ENCODE measurements around the gene DNTT. TPM values are rescaled to one million over a fixed set of nuclear protein-coding genes. Genes with fewer than 3 reads are reported as not detected.

The DNTT gene
- total RNA-seq, 1 experiment from 2014 or later = not detected

DNA sequence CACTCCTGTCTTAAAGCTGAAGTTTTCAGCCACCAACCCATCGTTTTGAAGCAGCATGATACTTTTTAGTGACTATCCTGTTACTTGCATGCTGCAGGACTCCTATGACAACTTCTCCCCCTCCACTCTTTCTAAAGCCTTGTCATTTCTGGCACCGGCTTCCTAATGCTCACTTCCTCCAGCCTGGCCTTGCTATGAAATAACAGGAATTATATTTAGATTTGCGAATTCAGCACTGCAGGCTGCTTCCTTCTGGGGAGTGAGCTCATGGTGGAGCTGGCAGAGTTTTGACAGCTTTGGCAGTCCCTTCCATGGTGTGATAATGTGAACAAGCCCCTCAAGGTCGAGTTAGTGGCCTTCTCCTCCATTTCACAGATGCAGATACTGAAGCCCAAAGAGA, 46.3 kb upstream of the DNTT start:
- H3K27me3 ChIP-seq (replicated peaks; ENCODE audit: control insufficient read depth, insufficient read depth, low read length) = no peaks in the 10 kb centered on the region
- no peaks in the 10 kb centered on the region for H3K9me3 Mint-ChIP-seq (ENCODE audit: unreplicated experiment)
- TF ChIP-seq, protein P1, sequence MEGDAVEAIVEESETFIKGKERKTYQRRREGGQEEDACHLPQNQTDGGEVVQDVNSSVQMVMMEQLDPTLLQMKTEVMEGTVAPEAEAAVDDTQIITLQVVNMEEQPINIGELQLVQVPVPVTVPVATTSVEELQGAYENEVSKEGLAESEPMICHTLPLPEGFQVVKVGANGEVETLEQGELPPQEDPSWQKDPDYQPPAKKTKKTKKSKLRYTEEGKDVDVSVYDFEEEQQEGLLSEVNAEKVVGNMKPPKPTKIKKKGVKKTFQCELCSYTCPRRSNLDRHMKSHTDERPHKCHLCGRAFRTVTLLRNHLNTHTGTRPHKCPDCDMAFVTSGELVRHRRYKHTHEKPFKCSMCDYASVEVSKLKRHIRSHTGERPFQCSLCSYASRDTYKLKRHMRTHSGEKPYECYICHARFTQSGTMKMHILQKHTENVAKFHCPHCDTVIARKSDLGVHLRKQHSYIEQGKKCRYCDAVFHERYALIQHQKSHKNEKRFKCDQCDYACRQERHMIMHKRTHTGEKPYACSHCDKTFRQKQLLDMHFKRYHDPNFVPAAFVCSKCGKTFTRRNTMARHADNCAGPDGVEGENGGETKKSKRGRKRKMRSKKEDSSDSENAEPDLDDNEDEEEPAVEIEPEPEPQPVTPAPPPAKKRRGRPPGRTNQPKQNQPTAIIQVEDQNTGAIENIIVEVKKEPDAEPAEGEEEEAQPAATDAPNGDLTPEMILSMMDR (IDR thresholded peaks at IDR 0.05; ENCODE audit: insufficient read depth in 1 of 2, low read depth in 1 of 2, low read length in 1 of 2, severe bottlenecking in 1 of 2, unreplicated experiment in 1 of 2) = no peak

DNA sequence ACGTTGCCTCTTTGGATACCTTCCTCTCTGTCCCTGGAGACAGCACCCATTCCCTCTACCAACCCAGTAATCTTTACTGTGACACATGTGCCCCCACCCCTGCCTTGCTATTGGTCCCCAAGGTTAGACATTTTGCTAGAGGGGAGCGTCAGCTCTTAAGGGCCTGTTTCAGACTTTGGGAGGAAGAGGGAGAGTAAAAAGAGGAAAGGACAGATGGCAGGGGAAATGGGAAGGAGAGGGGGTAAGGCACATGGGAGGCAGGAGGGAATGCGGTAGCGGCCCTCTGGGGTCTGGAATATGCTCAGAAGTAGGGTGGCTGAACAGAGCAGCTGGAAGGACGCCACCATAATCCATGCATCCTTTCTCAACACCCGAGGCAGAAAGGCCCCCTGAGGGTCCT, 45.1 kb upstream of the DNTT start:
- Mint-ChIP-seq H3K4me1 (ENCODE audit: low read depth, unreplicated experiment) (no peaks in the 10 kb centered on the region), H3K4me3 (ENCODE audit: unreplicated experiment) (no peak overlapping the region), H3K36me3 (ENCODE audit: insufficient read depth, unreplicated experiment) (no peaks in the 10 kb centered on the region), H3K9me3 (ENCODE audit: unreplicated experiment) (no peaks in the 10 kb centered on the region), H3K27me3 (ENCODE audit: insufficient read depth, unreplicated experiment) (no peaks in the 10 kb centered on the region), H3K27ac (ENCODE audit: unreplicated experiment) (no peak overlapping the region)
- Histone ChIP-seq H3K27me3 (replicated peaks; ENCODE audit: control insufficient read depth, insufficient read depth, low read length) (no peaks in the 10 kb centered on the region), H3K4me1 (0 out of 2 replicates have a peak, but pooled peaks cover 3% of the 10 kb centered on the region), H3K36me3 (ENCODE audit: control insufficient read depth, insufficient read depth, low read length) (no peaks in the 10 kb centered on the region), H3K4me3 (ENCODE audit: low read depth, low read length) (no peak overlapping the region), H3K9me3 (no peaks in the 10 kb centered on the region)
- CTCF ChIA-PET = interaction anchor here (0.6 kb wide), 1 partner anchor 29 kb away, joined by 4 read pairs; no protein-coding TSS in a partner anchor
- POLR2A ChIA-PET = no interaction called here
- TF ChIP-seq, protein P1 (IDR thresholded peaks at IDR 0.05; ENCODE audit: insufficient read depth in 1 of 2, low read depth in 1 of 2, low read length in 1 of 2, severe bottlenecking in 1 of 2, unreplicated experiment in 1 of 2) = no peak
- DNase-seq = no peak
- intact Hi-C loops (cut with micrococcal nuclease; ENCODE audit: unreplicated experiment) = no loop called here
- BruUV-seq (replicated peaks) = no TSS peak

More for the DNA sequence above, 46.3 kb upstream of the DNTT start:
- Histone ChIP-seq H3K9me3 (no peaks in the 10 kb centered on the region), H3K36me3 (ENCODE audit: control insufficient read depth, insufficient read depth, low read length) (no peaks in the 10 kb centered on the region), H3K4me3 (ENCODE audit: low read depth, low read length) (no peak overlapping the region), H3K4me1 (0 out of 2 replicates have a peak, but pooled peaks cover 3% of the 10 kb centered on the region)
- H3K27me3 Mint-ChIP-seq (ENCODE audit: insufficient read depth, unreplicated experiment) = no peaks in the 10 kb centered on the region
- no TSS peak for BruUV-seq (replicated peaks)
- ChIA-PET CTCF (interaction anchor here (0.6 kb wide), 1 partner anchor 28 kb away, joined by 4 read pairs; no protein-coding TSS in a partner anchor), POLR2A (no interaction called here)
- no peaks in the 10 kb centered on the region for H3K36me3 Mint-ChIP-seq (ENCODE audit: insufficient read depth, unreplicated experiment)
- no peak overlapping the region for H3K4me3 Mint-ChIP-seq (ENCODE audit: unreplicated experiment)
- DNase-seq = no peak
- H3K27ac Mint-ChIP-seq (ENCODE audit: unreplicated experiment) = no peak overlapping the region
- no peaks in the 10 kb centered on the region for H3K4me1 Mint-ChIP-seq (ENCODE audit: low read depth, unreplicated experiment)
- intact Hi-C loops (cut with micrococcal nuclease; ENCODE audit: unreplicated experiment) = no loop called here

DNA sequence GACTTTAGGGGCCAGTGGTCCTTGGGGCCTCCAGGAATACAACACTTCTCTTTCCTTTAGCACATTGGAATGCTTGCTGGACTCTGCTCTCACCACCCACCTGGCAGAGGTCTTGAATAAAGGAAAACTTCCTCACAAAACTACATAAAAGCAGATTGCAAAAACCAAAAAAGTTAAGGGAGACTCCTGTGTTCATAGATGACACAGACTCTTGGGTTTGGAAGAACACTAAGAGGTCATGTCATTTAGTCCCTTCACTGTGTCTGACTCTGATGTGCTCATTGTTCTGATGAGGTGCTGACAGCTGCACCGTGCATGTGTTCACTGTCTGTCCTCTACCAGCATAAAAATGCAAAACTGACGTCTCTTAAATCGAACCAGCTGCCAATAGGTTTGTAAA, 44.2 kb upstream of the DNTT start:
- intact Hi-C loops (cut with micrococcal nuclease; ENCODE audit: unreplicated experiment) = no loop called here
- ChIA-PET POLR2A (no interaction called here), CTCF (no interaction called here)
- TF ChIP-seq, protein P1 (IDR thresholded peaks at IDR 0.05; ENCODE audit: insufficient read depth in 1 of 2, low read depth in 1 of 2, low read length in 1 of 2, severe bottlenecking in 1 of 2, unreplicated experiment in 1 of 2) = no peak
- Mint-ChIP-seq H3K4me1 (ENCODE audit: low read depth, unreplicated experiment) (no peaks in the 10 kb centered on the region), H3K9me3 (ENCODE audit: unreplicated experiment) (no peaks in the 10 kb centered on the region), H3K27me3 (ENCODE audit: insufficient read depth, unreplicated experiment) (no peaks in the 10 kb centered on the region), H3K4me3 (ENCODE audit: unreplicated experiment) (no peak overlapping the region), H3K27ac (ENCODE audit: unreplicated experiment) (no peak overlapping the region), H3K36me3 (ENCODE audit: insufficient read depth, unreplicated experiment) (no peaks in the 10 kb centered on the region)
- H3K4me3 ChIP-seq (ENCODE audit: low read depth, low read length) = no peak overlapping the region
- H3K36me3 ChIP-seq (ENCODE audit: control insufficient read depth, insufficient read depth, low read length) = no peaks in the 10 kb centered on the region
- H3K9me3 ChIP-seq = no peaks in the 10 kb centered on the region
- DNase-seq = no peak
- H3K4me1 ChIP-seq = 0 out of 2 replicates have a peak, but pooled peaks cover 3% of the 10 kb centered on the region
- BruUV-seq (replicated peaks) = no TSS peak
- H3K27me3 ChIP-seq (replicated peaks; ENCODE audit: control insufficient read depth, insufficient read depth, low read length) = no peaks in the 10 kb centered on the region
